H1 (cell line): Measurements from ENCODE around the gene LRWD1.

ENCODE experiments used
- GABPA ChIP-seq: IDR thresholded peaks from 2 replicates; pipeline ENCODE4 v1.6.1; 2011; ENCODE audit warnings: mild to moderate bottlenecking, low read length, moderate library complexity, borderline replicate concordance; ENCODE audit not compliant: insufficient read depth
- HDAC6 ChIP-seq: IDR thresholded peaks from one replicate; pipeline ENCODE4 v1.7.1; 2012; ENCODE audit warnings: low read depth, mild to moderate bottlenecking, inconsistent platforms, low read length, moderate library complexity
- POLR2A ChIP-seq, 2 experiments: IDR thresholded peaks; 1 replicate in 1 of 2; 2 replicates in 1 of 2; pipeline ENCODE4 v1.6.1; 2011; ENCODE audit warnings: low read depth in 2 of 2, low read length in 2 of 2, mild to moderate bottlenecking in 2 of 2; ENCODE audit errors: control extremely low read depth in 1 of 2
- POLR2AphosphoS5 ChIP-seq: IDR thresholded peaks from 2 replicates; pipeline ENCODE4 v1.6.1; 2011; ENCODE audit warnings: low read depth, low read length
- TAF7 ChIP-seq: optimal IDR thresholded peaks from 2 replicates; pipeline ENCODE3; 2011; ENCODE audit warnings: low read depth, mild to moderate bottlenecking, inconsistent platforms, low read length, moderate library complexity, borderline replicate concordance

GRCh38 chr7:102450242-102450641 lies 14.5 kb upstream of the LRWD1 start:
- no peak for TF ChIP-seq GABPA
- TF ChIP-seq POLR2AphosphoS5, result no peak
- no peak for TF ChIP-seq POLR2A (IDR thresholded peaks at IDR 0.05; ENCODE audit: control extremely low read depth in 1 of 2, low read depth in 2 of 2, low read length in 2 of 2)
- TF ChIP-seq TAF7, result no peak
- no peak for TF ChIP-seq HDAC6
